Liver (tissue), 3 donors: ENCODE data around the gene BRSK2.

Experiments
- CTCF ChIP-seq: fragments of 150-350 bp; IDR thresholded peaks from 2 replicates; pipeline ENCODE4 v1.5.1; 2017; ENCODE audit warnings: improper control_type of control experiment, low read depth, low read length; ENCODE audit not compliant: missing input control
- EGR1 ChIP-seq, 2 donors: IDR thresholded peaks; 2 replicates each; pipeline ENCODE4 v1.6.1; 2016 to 2018; ENCODE audit warnings: antibody characterized with exemption in 2 of 2, low read depth in 2 of 2
- GABPA ChIP-seq, 2 donors: IDR thresholded peaks in 1 of 2; conservative IDR thresholded peaks in 1 of 2; 2 replicates each; pipeline ENCODE4 v1.6.1; 2016; ENCODE audit warnings: antibody characterized with exemption in 2 of 2, mild to moderate bottlenecking in 1 of 2, moderate library complexity in 1 of 2
- JUND ChIP-seq, 2 donors: IDR thresholded peaks; 2 replicates each; pipeline ENCODE4 v1.6.1; 2016; ENCODE audit warnings: antibody characterized with exemption in 2 of 2
- MAX ChIP-seq: IDR thresholded peaks from 2 replicates; pipeline ENCODE4 v1.6.1; 2016; ENCODE audit warnings: antibody characterized with exemption
- RAD21 ChIP-seq, 2 donors: IDR thresholded peaks; 2 replicates each; pipeline ENCODE4 v1.6.1; 2016; ENCODE audit warnings: antibody characterized with exemption in 2 of 2, mild to moderate bottlenecking in 2 of 2
- REST ChIP-seq: IDR thresholded peaks from 2 replicates; pipeline ENCODE4 v1.6.1; 2016; ENCODE audit warnings: antibody characterized with exemption, mild to moderate bottlenecking
- SP1 ChIP-seq: IDR thresholded peaks from 2 replicates; pipeline ENCODE4 v1.6.1; 2018; ENCODE audit warnings: antibody characterized with exemption, mild to moderate bottlenecking
- ZBTB33 ChIP-seq: IDR thresholded peaks from 2 replicates; pipeline ENCODE4 v1.6.1; 2016; ENCODE audit warnings: antibody characterized with exemption
- donor health status: healthy.
- donor health status: healthy.

GRCh38 chr11:1444321-1444720, 54.6 kb downstream of the BRSK2 start:
- no peak for TF ChIP-seq CTCF
- no peak for TF ChIP-seq RAD21 (IDR thresholded peaks at IDR 0.05)
- no peak for TF ChIP-seq EGR1 (IDR thresholded peaks at IDR 0.05; ENCODE audit: low read depth in 2 of 2)
- no peak for TF ChIP-seq GABPA (IDR thresholded peaks at IDR 0.05 in 1 of 2, conservative IDR thresholded peaks at IDR 0.05 in 1 of 2)
- no peak for TF ChIP-seq SP1
- no peak for TF ChIP-seq MAX
- no peak for TF ChIP-seq REST
- TF ChIP-seq JUND (IDR thresholded peaks at IDR 0.05), result no peak
- no peak for TF ChIP-seq ZBTB33
